BLaER1 treated with 17β-estradiol and CSF1 and Interleukin-3, amounts not matched to agents 10 nM and 100 nM (cell line): ENCODE results near the gene RAB20.
A peak's percentile ranks its signal among the peaks of the same experiment; 100 is the strongest.
"Not testable (repeated sequence)": the region's sequence is repeated elsewhere in the genome, so short reads cannot be mapped to it uniquely, and the experiment has no call there.

ENCODE experiments used
- H3K27ac ChIP-seq, 11 experiments: shearing (Covaris generic); formaldehyde crosslinking; 2 replicates each; pipeline ENCODE4 v1.8.1; 2022
- H3K27me3 ChIP-seq, 11 experiments: shearing (Covaris generic); formaldehyde crosslinking; 2 replicates each; pipeline ENCODE4 v1.8.1; 2022
- H3K36me3 ChIP-seq, 11 experiments: shearing (Covaris generic); formaldehyde crosslinking; 2 replicates each; pipeline ENCODE4 v1.8.1; 2022
- H3K4me1 ChIP-seq, 10 experiments: shearing (Covaris generic); formaldehyde crosslinking; 2 replicates each; pipeline ENCODE4 v1.8.1; 2022
- H3K4me2 ChIP-seq, 11 experiments: shearing (Covaris generic); formaldehyde crosslinking; 2 replicates each; pipeline ENCODE4 v1.8.1; 2022
- H3K4me3 ChIP-seq, 10 experiments: shearing (Covaris generic); formaldehyde crosslinking; 2 replicates each; pipeline ENCODE4 v1.8.1; 2022
- H3K9ac ChIP-seq, 11 experiments: shearing (Covaris generic); formaldehyde crosslinking; 2 replicates each; pipeline ENCODE4 v1.8.1; 2022
- H3K9me3 ChIP-seq, 11 experiments: shearing (Covaris generic); formaldehyde crosslinking; replicated peaks in 1 of 11; 2 replicates each; pipeline ENCODE4 v1.8.1; 2022
- H4K20me1 ChIP-seq, 11 experiments: shearing (Covaris generic); formaldehyde crosslinking; 2 replicates each; pipeline ENCODE4 v1.8.1; 2022
- Cebpa-rat ChIP-seq, 11 experiments: shearing (Covaris generic); IDR thresholded peaks; 2 replicates each; pipeline ENCODE4 v1.8.1; 2022

RAB20 gene

DNA sequence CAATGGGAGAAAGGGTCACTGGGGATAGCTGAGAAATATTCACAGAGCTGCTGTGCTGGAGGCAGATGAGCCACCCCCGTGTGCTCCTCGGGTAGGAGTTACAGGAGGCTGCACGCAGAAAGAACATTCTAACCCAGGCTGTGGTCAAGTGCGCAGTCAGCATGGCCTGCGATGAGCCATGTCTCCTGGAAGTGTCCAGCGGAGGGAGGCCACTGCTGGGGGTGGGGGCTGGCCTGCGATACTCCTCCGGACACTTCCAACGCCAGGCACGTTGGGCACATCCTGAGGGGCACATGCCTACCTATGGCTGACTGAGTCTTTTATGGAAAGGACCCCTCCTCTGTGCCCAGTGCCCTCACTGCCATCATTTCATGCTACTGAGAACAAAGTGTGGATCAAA is 55.9 kb downstream of the RAB20 start:
- Histone ChIP-seq H4K20me1 (no peaks in the 10 kb centered on the region), H3K27ac (peak overlapping the region in 2 of 11 experiments; percentile 25 to 31; a peak in 1 of 22 replicates), H3K4me2 (peak overlapping the region in 4 of 11 experiments; percentile 2 to 37 (median 30); a peak in 4 of 22 replicates), H3K36me3 (peaks cover 0 to 10% (median 0%) of the 10 kb centered on the region in 11 experiments; a peak in 4 of 22 replicates), H3K4me3 (no peak overlapping the region), H3K4me1 (peaks cover 52 to 77% (median 58%) of the 10 kb centered on the region in 10 experiments), H3K27me3 (no peaks in the 10 kb centered on the region), H3K9ac (no peak overlapping the region), H3K9me3 (peaks cover 0 to 8% (median 6%) of the 10 kb centered on the region in 11 experiments; a peak in 19 of 22 replicates)
- TF ChIP-seq Cebpa-rat (IDR thresholded peaks at IDR 0.05), result no peak

DNA sequence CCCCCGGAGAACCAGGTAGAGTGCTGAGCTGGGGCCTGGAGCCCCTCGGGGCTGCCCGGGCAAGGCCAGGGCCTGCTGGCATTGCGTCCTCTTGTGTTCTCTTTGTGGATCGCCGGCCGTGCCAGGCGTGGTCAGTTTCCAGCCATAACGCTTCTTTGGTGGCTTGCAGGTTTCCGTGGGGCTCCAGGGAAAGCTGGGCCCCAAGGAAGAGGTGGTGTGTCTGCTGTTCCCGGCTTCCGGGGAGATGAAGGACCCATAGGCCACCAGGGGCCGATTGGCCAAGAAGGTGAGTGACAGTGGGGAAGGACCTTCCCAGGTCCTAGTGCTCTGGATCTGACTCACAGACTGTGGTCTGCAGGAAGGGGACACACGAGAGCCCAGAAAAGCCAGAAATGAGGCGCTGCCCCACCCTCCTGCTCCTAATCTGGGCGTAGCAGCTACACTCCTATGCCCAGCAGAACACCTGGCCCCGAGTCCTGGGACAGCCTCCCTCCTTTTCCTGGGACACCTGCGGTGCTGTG is 57.5 kb downstream of the RAB20 start:
- Histone ChIP-seq H3K9ac (peak overlapping the region; percentile 64 to 85 (median 76); a peak in 20 of 22 replicates), H4K20me1 (no peaks in the 10 kb centered on the region), H3K4me1 (peaks cover 37 to 63% (median 43%) of the 10 kb centered on the region in 10 experiments), H3K27ac (peak overlapping the region; percentile 74 to 98 (median 86)), H3K4me3 (peak overlapping the region in 8 of 10 experiments; percentile 23 to 58 (median 48); a peak in 13 of 20 replicates), H3K9me3 (peaks cover 14 to 23% (median 22%) of the 10 kb centered on the region in 11 experiments), H3K4me2 (peak overlapping the region; percentile 88 to 100 (median 95)), H3K27me3 (no peaks in the 10 kb centered on the region), H3K36me3 (peaks cover 0 to 10% (median 0%) of the 10 kb centered on the region in 11 experiments; a peak in 4 of 22 replicates)
- no peak for TF ChIP-seq Cebpa-rat (IDR thresholded peaks at IDR 0.05)

DNA sequence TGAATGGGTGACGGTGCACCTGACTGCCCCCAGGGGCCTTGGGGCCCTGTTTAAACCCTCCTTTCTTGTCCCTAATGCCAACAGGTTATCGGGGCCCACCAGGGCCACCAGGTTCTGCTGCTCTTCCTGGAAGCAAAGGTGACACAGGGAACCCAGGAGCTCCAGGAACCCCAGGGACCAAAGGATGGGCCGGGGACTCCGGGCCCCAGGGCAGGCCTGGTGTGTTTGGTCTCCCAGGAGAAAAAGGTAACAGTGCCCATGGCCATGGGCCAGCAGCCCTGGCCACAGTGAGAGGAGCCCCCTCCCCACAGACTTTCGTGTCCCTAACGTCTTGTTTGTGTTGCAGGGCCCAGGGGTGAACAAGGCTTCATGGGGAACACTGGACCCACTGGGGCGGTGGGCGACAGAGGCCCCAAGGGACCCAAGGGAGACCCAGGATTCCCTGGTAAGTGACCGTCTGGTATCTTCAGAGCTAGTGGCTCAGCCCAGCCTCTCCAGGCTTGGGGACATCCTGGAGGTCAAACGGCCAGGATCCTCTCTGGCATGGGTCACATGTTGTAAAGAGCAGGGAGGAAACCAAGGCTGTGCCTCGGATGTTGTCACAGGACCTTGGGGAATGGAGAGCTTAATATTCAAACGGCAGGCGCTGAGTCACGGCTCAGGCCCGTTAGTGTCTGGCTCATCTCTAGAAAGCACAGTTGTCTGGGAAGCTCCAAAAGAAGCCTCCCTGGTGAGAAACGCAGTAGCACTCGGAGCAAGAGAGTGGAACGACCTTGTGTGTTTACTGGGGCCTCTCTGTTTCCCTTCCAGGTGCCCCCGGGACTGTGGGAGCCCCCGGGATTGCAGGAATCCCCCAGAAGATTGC is 58.3 kb downstream of the RAB20 start:
- H3K27ac ChIP-seq, result peak overlapping the region; percentile 74 to 98 (median 86)
- no peak for TF ChIP-seq Cebpa-rat (IDR thresholded peaks at IDR 0.05)
- peaks cover 18 to 31% (median 28%) of the 10 kb centered on the region in 11 experiments for H3K9me3 ChIP-seq

DNA sequence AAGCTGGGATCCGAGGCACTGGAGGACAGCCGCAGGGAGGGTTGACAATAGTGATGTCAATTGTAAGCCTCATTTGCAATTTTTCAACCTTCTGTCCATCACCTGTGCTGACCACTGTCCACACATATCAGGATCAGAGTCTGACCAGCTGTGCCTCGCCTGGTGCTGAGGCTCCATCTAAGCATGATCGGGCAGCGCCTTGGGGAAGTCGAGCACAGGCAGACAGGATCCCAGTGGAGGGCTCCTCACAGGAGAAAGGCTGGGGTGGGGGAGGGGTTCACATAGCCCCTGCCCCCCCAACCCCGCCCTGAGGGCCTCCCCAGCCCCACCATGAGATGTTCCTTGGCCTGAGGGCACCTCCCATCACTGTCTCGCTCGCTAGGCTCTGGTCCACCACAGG is 60.3 kb downstream of the RAB20 start:
- H3K4me2 ChIP-seq, result no peak overlapping the region
- H3K27me3 ChIP-seq, result no peaks in the 10 kb centered on the region
- no peaks in the 10 kb centered on the region for H4K20me1 ChIP-seq
- no peaks in the 10 kb centered on the region; a peak in 1 of 22 replicates for H3K36me3 ChIP-seq
- H3K9ac ChIP-seq, result no peak overlapping the region
- no peak overlapping the region for H3K4me3 ChIP-seq
- no peak overlapping the region for H3K27ac ChIP-seq
- H3K4me1 ChIP-seq, result peaks cover 20 to 40% (median 22%) of the 10 kb centered on the region in 10 experiments
- peaks cover 18 to 45% (median 33%) of the 10 kb centered on the region in 11 experiments for H3K9me3 ChIP-seq
- no peak for TF ChIP-seq Cebpa-rat (IDR thresholded peaks at IDR 0.05)

More for the DNA sequence above, 58.3 kb downstream of the RAB20 start:
- Histone ChIP-seq H3K4me1 (peaks cover 36 to 58% (median 38%) of the 10 kb centered on the region in 10 experiments), H3K4me3 (peak overlapping the region in 8 of 10 experiments; percentile 23 to 58 (median 48); a peak in 13 of 20 replicates), H3K9ac (peak overlapping the region; percentile 64 to 85 (median 76); a peak in 20 of 22 replicates), H3K36me3 (peaks cover 0 to 6% (median 0%) of the 10 kb centered on the region in 11 experiments; a peak in 3 of 22 replicates), H3K27me3 (no peaks in the 10 kb centered on the region), H4K20me1 (no peaks in the 10 kb centered on the region), H3K4me2 (peak overlapping the region; percentile 88 to 100 (median 95))

DNA sequence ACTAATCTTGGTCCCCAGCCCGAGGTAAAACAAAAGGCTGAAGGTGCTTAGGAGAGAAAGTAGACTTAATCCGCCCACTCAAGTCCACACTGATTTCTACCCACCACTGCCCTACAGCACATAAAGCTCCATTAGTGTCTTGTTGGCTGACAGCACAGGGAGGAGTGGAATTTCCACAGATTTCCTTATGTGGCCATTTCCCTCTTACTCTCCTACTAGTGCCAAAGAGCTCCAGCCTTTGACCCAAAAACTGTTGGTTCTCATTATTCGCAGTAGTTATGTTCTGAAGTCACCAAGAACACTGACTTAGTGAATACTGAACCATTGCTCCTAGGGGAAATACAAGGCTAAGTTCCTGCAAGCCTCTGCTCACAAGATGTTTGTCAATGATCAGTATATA is 61.2 kb downstream of the RAB20 start:
- no peak for TF ChIP-seq Cebpa-rat (IDR thresholded peaks at IDR 0.05)
- Histone ChIP-seq H3K4me2 (no peak overlapping the region), H4K20me1 (no peaks in the 10 kb centered on the region), H3K9ac (no peak overlapping the region), H3K4me3 (no peak overlapping the region), H3K4me1 (peaks cover 20 to 32% (median 22%) of the 10 kb centered on the region in 10 experiments), H3K27me3 (no peaks in the 10 kb centered on the region), H3K27ac (no peak overlapping the region), H3K9me3 (peaks cover 18 to 45% (median 33%) of the 10 kb centered on the region in 11 experiments), H3K36me3 (no peaks in the 10 kb centered on the region; a peak in 1 of 22 replicates)

DNA sequence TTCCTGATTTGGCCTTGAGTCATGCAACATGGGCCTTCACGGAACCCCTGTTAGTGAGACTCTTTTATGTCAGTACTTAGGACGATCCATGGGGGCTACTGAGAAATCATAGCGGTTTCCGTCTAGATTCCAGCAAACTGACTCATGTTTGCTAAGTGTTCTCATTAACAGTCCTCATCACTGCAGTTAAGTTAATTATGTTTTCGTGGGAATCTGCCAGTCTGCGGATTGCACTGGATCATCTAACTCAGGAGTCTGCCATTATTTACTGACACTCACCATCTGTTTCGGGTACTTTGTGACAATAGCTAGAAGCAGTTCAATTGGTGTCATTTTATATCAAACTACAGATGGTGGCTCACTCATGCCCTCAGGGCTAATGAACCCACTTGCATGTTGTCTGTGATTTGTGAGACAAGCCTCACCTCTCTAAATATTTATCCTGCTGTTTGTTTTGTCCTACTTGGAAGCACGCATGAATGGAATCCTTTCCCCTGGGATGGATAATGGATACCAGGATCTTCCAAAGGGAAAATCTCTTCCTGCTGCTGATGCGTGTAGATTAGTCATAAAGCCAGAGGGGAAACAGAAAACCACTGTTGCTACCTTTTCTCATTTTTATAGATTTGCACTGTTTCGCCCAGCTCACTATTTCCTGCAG is 61.8 kb downstream of the RAB20 start:
- H3K9me3 ChIP-seq, result peaks cover 18 to 45% (median 33%) of the 10 kb centered on the region in 11 experiments
- H3K27ac ChIP-seq, result no peak overlapping the region
- no peak overlapping the region for H3K4me2 ChIP-seq

DNA sequence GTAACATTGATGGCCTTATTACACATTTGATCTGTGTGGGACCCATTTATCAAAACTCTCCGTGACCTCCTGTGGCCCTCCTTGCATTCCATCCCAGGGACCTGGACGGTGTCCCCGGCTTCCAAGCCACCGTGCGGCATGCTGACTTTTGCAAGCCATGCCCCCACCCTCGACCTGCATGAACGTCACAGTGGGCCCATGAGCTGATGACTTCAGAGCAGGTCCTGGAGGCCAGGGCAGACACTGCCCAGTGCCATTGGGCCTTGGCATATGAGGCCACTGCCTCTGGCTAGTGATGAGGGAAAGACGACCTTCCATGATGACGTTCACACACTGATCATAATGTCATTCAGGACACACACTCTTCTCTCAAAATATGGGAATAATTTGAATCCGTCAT is 62.8 kb downstream of the RAB20 start:
- Histone ChIP-seq H3K27me3 (no peaks in the 10 kb centered on the region), H4K20me1 (no peaks in the 10 kb centered on the region), H3K36me3 (no peaks in the 10 kb centered on the region; a peak in 1 of 22 replicates), H3K9ac (no peak overlapping the region), H3K4me1 (peaks cover 10 to 17% (median 13%) of the 10 kb centered on the region in 10 experiments), H3K9me3 (peaks cover 18 to 45% (median 33%) of the 10 kb centered on the region in 11 experiments), H3K27ac (no peak overlapping the region), H3K4me2 (no peak overlapping the region), H3K4me3 (no peak overlapping the region)
- TF ChIP-seq Cebpa-rat (IDR thresholded peaks at IDR 0.05), result no peak

More for the DNA sequence above, 61.8 kb downstream of the RAB20 start:
- no peak overlapping the region for H3K9ac ChIP-seq
- H3K36me3 ChIP-seq, result no peaks in the 10 kb centered on the region; a peak in 1 of 22 replicates
- H3K4me1 ChIP-seq, result peaks cover 20 to 27% (median 22%) of the 10 kb centered on the region in 10 experiments
- TF ChIP-seq Cebpa-rat (IDR thresholded peaks at IDR 0.05), result no peak
- no peaks in the 10 kb centered on the region for H3K27me3 ChIP-seq
- H3K4me3 ChIP-seq, result no peak overlapping the region
- no peaks in the 10 kb centered on the region for H4K20me1 ChIP-seq

DNA sequence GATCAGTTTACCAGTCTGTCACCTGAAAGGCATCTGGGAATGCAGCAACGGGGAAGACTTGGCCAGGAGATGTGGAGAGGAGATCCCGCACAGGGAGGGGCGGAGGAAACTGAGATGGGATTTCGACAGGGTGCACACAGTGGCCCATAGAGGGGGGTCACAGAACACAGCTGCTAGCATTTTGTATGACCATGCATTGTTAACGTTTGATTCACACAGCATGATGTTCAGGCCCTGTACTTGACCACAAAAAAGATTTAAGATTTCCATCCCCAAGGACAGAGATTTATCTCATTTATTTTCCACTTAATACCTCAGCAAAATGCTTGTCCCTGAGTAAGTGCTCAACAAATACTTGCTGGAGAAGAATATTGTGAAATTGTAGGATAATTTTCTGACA is 63.2 kb downstream of the RAB20 start:
- no peaks in the 10 kb centered on the region for H4K20me1 ChIP-seq
- H3K27me3 ChIP-seq, result no peaks in the 10 kb centered on the region
- H3K27ac ChIP-seq, result no peak overlapping the region
- H3K36me3 ChIP-seq, result no peaks in the 10 kb centered on the region; a peak in 1 of 22 replicates
- peaks cover 6 to 13% (median 9%) of the 10 kb centered on the region in 10 experiments for H3K4me1 ChIP-seq
- H3K9ac ChIP-seq, result no peak overlapping the region
- no peak for TF ChIP-seq Cebpa-rat (IDR thresholded peaks at IDR 0.05)
- H3K4me3 ChIP-seq, result no peak overlapping the region
- no peak overlapping the region for H3K4me2 ChIP-seq
- H3K9me3 ChIP-seq, result peaks cover 18 to 45% (median 33%) of the 10 kb centered on the region in 11 experiments

DNA sequence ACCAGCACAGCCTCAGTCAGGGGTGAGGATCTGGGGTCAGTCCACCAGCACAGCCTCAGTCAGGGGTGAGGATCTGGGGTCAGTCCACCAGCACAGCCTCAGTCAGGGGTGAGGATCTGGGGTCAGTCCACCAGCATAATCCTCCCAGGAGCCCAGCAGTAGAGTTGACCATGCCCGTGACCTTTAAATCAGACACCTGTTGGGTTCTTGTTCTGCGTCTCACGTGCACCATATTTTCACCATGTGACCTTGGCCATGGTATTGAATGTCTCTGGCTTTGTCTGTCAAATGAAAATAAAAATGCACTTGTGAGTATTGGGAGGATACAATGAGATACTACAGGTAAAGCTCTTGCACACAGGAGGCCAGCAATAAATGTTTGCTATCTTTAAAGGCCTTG is 63.6 kb downstream of the RAB20 start:
- H3K4me1 ChIP-seq, H3K36me3 ChIP-seq, H3K27ac ChIP-seq, H3K4me2 ChIP-seq, H3K4me3 ChIP-seq, H3K9ac ChIP-seq, H4K20me1 ChIP-seq, H3K27me3 ChIP-seq: not testable (repeated sequence)
- H3K9me3 ChIP-seq, result peaks cover 18 to 45% (median 33%) of the 10 kb centered on the region in 11 experiments
